NCI-H2171 (cell line): ENCODE results near the gene PDZD2.
"Not testable (repeated sequence)": the region's sequence is repeated elsewhere in the genome, so short reads cannot be mapped to it uniquely, and the experiment has no call there.

Experiments used
- DNase-seq: peaks from one replicate; lab custom pipeline; 2025; lab: John Stamatoyannopoulos, UW

PDZD2 gene

DNA sequence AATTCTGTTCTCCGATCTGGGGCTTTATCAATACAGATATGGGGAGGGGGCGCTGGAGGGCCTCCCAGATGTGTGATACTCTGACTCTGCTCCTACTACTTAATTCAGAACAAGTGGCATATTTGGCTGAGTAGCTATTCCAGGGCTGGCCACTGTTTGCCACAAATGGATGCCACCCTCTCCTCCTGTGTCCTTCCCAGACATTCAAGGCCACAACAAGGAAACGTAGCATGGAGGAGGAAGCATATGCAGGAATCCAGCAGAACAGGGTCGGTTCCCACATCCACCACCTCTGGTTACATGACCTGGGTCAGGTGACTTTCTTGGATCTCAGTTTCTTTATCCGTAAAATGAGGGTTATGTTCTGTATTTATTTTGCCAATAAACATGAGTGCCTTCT, 404.2 kb downstream of the PDZD2 start:
- no peak for DNase-seq

DNA sequence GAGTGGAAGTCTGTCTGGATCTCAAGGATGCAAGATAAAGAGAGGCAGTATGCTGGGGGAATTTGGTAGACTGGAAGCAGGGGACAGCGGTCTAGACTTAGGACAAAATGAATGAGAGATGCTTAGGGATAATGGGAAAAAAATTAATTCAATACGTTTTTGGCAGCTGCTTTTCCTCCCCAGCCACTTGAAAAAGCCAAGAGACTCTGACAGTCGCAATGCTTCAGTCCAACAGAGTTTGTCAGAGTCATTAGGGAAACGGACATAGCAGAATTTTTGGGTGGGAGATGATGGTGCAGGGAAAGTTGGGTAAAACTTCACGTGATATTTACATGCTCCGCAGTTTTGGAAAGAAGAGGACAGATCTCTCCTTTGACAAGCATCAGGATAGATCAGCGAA, 405.5 kb downstream of the PDZD2 start:
- no peak for DNase-seq

DNA sequence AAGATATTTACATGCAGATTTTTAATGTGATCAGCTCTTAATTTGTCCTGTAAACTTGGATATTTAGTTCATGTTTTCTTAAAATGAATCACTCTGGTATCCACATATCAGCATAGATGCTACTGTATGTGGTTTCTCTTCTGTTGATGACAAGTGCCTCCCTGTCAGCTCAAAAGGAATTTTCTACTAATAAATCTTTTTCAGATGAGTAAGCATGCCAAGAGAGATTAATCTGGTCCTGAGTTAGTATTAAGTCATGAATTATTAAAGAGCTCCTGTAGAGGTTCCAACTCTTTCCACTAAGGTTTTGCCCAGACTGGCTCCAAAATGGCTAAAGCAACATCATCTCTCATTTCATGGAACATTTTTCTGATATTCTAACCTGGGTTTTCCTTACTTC, 406.0 kb downstream of the PDZD2 start:
- no peak for DNase-seq

DNA sequence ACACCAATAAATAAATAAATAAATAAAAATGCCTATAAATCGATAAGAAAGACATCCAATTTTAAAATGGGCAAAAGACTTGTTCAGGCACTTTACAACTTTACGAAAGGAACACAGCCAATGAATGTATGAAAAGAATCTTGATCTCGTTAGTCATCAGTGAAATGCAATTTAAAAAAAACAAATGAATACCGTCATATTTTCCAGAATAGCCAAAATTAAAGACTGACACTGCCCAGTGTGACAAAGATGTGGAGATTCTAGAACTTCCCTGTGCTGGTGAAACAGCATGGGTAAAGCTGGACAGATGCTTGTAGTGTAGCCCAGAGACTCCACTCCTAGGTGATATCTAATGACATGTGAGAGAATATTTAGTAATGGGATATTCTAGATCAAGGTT, 408.1 kb downstream of the PDZD2 start:
- no peak for DNase-seq

DNA sequence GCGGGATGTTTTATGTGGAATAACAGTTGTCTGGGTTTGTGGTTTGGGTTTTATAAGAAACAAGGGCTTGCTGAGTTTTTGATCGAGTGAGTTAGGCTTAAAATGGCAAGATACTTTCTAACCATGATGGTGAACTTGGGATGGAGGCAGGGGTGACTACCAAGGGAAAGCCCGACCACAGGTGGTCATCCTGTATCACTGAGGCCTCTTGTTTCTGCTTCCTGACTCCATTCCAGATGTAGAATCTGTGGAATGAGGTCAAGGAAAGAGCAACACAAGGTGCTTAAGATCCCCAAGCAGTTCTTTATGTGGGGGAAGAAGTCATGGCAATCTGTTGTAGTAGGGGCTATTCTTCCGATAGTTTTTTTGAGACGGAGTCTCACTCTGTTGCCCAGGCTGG, 412.9 kb downstream of the PDZD2 start:
- DNase-seq = no peak

DNA sequence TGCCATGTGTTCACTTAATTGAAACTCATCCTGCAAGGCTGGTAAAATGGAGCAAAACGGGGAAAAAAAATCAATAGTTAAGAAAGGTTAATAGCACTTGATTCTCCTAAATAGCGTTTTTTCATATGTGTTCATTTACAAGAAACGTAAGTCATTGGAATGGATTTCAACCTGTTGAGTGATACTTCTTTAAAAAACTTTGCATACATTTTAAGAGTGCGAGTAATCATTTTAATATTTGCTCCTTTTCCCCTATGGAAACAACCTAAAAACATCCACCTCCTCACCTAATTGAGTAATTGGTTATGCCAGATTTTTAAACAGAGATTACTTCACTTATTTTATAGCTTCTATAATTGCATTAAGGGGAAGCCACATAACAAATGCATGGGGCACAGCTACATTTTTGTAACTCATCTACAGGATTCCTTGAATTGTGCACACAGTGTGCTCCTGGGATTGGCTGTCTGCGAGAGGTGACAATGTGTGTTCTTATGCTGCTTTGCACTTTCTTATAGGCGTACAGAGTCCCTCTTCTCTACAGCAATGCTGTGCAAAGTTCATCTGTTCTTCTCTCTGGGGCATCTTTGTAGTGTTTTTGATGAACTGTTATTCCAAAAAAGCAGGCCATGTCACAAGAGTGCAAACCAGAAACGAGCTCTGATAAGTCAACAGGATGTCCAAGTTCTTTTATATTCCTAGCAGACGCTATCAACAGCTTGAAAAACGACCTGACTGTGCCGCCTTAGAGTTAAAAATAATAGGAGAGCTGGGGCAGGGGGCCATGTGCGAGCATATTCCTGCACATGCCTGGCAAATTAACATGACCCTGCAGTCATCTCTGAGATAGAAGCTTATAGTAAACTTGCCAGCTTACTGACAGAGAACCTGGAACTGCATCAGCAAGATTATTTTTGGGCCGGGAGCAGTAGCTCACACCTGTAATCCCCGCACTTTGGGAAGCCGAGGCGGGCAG, 417.2 kb downstream of the PDZD2 start:
- no peak for DNase-seq

DNA sequence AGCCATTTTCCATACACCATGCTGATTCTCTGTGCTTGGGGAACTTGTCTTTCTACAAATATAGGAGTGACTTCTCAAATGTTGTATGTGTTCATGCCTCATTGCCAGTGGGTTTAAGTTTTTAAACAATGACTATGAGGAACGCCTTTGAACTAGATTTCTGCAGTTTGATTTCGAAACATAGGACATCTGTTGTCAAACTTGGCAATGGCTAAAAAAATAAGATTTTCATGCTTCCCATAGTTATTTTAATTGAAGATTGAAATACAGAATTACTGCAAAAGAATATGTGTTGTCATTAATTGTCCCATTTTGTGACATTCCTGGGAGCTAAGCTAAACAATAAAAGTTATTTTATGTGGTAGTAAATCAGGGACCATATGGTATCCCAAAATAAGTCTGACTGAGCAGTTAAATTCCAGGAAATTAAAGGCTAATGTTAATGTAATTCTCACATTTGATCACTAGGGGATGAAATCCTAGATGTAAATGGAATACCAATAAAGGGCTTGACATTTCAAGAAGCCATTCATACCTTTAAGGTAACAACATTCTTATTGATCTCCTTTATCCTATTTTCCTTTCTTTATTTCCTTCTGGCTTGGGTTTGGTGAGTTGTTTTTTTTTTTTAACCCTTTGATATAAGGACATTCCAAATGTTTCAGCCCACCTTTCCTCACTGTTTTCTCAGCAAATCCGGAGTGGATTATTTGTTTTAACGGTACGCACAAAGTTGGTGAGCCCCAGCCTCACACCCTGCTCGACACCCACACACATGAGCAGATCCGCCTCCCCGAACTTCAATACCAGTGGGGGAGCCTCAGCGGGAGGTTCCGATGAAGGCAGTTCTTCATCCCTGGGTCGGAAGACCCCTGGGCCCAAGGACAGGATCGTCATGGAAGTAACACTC, 418.5 kb downstream of the PDZD2 start:
- DNase-seq = peak; percentile 6

DNA sequence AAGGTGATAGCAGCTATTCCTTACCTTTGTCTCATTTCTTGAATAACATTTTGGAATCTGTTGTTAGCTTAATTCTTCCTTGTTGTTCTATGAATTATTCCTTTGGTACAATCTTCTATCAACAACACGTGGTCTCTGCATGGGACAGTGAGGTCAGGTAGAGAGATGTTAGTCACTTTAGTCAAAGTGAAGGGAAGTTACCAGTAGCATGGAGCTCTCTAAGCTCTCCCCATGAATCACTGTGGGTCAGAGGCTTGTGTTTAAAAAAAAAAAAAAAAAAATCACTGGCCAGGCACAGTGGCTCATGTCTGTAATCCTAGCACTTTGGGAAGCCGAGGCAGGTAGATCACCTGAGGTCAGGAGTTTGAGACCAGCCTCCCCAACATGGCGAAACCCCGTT, 419.2 kb downstream of the PDZD2 start:
- no peak for DNase-seq

DNA sequence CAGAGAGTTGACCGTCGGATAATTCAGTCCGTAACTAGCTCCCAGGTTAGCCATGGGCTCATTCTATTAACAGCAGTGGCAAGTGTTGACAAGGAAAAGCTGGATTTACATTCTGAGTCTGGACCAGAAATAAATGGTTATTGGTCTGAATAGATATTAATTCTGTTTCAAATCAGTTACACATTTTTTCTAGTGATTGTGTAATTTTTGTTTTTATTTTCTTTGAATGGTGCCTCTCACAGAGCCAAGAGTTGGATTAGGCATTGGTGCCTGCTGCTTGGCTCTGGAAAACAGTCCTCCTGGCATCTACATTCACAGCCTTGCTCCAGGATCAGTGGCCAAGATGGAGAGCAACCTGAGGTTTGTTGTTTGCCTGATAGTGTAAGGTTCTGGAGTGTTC, 420.1 kb downstream of the PDZD2 start:
- no peak for DNase-seq

DNA sequence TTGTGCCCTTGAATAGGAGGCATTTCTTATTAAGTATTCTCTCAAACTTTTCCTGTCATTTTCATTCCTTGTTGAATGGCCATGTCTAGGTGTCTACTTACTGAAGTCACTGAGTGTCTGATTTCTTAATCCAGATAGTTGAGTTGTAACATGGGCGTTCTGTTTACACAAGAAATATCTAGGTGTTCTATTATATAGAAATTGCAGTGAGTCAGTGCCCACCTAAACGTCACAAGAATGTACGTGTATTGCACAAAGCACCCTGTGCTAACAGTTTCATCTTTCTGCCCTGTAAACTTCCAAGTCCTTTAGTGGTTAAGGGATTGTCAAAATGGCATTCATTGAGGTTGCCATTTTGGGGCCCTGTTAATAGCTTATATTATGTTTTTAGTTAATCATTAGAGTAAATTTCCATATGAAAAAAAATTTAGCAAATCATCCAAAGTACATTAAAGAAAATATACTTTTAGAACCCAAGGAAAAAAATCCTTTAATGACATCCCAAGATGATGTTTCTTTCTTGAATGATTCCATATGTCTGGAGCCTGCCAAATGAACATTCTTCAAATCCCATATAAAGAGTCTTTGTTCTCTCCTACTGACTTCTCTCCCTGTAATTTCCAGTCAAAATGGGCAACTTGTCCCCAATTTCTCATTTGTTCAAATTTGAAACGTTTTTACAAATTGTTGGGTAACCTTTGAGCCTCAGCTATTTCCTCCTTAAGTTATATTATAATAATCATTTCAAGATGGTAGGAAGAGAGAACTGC, 421.0 kb downstream of the PDZD2 start:
- DNase-seq = no peak

DNA sequence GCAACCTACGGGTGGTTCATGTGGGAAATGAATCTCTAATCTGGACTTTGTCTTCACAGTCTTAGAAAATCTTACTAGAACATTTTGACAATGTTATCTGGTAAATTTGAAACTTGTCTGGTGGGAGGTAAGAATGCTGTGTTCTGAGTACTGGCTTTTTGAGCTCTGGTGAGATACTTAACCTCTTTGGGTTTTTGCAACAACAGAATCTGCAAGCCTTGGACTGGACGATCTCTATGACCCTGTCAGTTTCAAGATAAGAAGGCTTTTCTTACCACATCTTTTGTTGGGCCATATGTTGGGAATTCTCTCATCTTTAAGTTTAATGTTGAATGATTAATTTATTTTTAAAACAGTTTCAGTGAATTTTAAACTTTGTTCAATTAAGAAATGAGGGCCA, 422.3 kb downstream of the PDZD2 start:
- no peak for DNase-seq

DNA sequence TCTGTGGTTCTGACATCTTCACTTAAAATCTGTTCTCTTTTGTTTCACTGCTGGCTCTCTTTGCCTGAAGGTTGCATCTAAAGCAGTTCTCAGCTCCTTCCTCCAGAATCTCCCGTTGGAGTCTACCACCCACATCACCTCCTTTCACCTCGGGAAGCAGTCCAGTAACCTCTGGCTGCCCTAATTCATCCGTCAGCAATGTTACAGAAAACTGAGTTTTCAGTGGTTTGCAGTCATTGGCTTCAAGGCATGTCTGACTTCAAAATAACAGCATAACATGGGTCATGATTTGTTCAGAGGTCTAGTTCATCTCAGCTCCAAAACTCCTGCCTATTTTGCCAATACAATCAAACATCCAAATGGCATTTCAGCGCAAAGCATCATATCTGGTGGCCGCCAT, 427.5 kb downstream of the PDZD2 start:
- DNase-seq = no peak

DNA sequence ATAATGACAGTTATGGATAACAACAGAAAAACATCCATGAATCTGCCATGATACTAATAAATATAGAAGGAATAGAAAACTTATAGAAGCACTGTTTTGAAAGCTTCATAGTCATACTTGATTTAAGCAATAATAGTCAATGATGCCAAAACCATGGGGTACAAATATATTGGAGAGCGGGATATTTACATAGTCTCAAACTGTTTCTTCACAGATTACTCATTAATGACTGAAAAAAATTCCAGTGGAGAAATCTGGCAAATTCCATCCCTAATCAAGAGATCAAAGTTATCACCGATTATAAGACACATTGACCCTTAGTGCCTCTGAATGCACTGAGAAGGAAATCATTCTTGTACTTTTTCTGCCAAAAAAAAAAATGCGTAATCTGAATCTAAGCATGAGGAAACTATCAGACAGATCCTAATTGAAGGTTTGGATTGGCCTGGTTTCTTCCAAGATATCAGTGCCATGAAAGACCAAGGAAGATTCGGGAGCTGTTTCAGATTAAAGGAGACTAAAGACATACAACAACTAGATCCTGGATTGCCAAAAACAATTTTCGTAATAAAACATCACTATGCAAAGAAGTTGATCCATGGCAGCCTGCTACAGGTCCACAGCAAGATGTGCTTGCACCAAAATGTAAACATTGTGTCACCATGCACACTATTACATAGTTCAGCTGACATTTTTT, 429.0 kb downstream of the PDZD2 start:
- DNase-seq = no peak

DNA sequence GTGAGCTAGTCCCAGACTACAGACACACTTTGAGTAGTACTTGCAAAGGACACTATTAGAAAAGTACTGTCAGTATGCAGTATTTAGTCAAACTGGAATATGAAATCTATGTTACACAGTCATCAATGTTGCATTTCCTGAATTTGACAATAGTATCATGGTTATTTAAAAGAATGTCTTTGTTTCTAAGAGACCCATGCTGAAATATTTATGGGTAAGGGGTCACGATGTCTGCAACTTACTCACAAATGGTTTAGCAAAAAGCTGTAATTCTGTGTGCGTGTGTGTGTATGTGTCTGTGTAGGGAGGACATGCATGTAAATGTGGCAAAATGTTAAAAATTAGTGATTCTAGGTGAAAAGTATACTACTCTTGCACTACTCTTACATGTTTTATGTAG, 429.6 kb downstream of the PDZD2 start:
- DNase-seq = no peak

DNA sequence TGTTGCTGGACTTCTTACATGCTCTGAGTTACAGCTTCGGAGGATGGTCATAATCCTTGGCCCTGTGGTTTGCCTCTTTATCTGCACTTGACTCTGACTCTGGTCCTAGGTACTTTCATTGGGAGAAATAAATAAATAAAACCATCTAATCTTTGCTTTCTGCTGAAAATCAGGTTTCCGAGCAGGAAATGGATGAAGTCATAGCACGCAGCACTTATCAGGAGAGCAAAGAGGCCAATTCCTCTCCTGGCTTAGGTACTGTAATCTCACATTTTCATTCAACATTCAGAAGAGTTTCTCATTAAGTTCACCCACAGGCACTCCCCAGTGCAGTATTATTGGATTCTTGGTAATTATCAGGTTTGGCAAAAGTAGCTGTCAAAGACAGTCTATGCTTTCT, 430.5 kb downstream of the PDZD2 start:
- DNase-seq = no peak

DNA sequence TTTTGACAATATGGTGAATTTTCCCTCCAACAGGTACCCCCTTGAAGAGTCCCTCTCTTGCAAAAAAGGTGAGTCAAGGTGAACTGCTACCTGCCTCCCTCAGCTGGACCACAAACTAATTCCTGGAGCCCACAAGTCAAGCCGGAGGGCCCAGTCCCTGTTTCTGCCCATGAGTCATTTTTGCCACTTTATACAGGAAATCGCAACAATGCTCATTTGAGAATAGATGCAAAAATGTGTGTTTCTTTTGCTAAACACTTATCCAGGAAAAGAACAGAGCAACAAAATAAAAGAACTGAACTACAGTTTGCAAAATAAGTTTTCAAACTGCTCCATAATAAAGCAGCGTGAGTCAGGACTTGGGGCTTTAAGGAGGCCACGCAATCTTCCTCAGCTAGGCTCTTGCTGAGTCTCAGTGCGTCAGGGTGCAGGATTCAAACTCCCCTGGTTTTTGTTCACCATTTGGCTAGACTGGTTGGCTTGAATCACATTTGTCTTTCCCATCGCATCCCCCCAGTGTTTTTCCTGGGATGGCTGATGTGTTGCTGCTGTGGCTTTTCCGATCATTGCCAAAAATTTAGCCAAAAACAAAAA, 432.5 kb downstream of the PDZD2 start:
- no peak for DNase-seq

DNA sequence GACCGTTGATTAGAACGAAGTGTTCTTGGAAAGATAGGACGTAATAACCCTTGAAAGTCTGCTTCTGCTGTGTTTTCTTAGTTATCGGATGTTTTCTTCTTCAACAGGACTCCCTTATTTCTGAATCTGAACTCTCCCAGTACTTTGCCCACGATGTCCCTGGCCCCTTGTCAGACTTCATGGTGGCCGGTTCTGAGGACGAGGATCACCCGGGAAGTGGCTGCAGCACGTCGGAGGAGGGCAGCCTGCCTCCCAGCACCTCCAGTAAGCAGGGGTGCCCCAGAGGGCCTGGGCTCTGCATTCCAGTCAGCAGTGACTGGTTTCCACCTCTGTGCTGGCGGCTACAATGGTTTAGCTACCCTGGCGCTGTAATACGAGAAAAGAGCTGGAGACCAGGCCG, 433.1 kb downstream of the PDZD2 start:
- DNase-seq = no peak

DNA sequence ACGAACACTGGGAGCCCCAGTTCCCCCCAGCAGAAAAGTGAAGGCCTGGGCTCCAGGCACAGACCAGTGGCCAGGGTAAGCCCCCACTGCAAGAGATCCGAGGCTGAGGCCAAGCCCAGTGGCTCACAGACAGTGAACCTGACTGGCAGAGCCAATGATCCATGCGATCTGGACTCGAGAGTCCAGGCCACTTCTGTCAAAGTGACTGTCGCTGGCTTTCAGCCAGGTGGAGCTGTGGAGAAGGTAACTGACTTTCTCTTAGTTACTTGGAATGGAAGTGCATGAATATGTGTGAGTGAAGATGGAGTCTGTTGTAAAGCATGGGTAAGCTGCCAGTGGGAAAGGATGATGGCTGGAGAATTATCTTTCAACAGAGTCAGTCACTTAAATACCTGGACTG, 435.5 kb downstream of the PDZD2 start:
- DNase-seq = no peak

DNA sequence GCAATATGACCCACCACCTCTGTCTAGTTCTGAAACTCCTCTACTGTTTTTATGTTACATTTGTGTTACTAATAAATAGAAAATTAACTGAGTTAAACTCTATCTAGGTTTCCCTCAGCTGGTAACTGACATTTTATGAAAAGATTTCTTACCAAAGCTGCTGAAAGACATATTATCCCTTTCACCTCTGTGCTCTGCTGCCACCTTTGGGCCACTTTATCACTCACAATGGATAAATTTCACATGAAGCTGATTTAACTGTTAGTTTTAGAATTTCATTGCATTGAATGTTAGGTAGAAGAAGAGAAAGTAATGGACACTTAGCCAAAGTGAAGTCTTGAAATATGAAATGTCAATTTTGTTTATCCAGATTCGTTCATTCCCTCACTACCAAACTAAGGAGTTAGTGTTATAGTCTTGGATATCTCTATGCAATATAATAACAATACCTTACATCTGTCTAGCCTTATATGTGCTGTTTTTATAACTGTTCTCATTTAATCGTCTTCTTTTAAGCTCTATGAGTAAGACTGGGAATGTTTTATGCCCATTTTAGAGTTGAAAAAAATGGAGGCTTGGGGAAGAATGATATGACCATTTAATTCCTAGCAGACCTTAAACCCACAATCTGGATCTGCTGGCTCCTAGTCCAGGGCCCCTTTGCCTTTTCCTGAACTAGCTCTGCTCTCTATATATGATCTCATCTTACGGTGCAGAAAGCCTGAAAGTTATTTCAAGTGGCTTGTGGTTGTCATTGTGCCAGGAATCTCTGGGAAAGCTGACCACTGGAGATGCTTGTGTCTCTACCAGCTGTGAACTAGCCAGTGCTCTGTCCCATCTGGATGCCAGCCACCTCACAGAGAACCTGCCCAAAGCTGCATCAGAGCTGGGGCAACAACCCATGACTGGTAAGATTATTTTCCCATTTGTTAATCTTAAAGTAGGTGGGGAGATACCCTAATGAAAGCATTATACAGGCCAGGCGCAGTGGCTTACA, 438.1 kb downstream of the PDZD2 start:
- DNase-seq = peak; percentile 55

DNA sequence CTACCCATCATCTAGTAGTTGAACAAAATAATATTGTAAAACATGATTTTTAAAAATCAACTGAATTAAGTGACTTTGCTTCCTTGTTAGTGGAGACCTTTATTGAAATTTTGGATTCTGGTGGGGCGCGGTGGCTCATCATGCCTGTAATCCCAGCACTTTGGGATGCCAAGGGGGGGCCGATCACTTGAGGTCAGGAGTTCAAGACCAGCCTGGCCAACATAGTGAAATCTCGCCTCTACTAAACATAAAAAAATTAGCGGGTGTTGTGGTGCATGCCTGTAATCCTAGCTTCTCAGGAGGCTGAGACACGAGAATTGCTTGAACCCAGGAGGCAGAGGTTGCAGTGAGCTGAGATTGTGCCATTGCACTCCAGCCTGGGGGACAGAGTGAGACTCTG, 439.9 kb downstream of the PDZD2 start:
- not testable (repeated sequence) for DNase-seq
